Left forelimb (tissue), 1 donor: ENCODE data around the gene IQSEC1.

Source experiments
- DNase-seq: peaks from one replicate; pipeline ENCODE4 v3.0.0-alpha.2; 2018; ENCODE audit warnings: low spot score

The IQSEC1 gene

GRCh38 chr3:13068269-13069010 lies 4.8 kb downstream of the IQSEC1 start:
- no peak for DNase-seq

GRCh38 chr3:13067778-13068177 lies 5.5 kb downstream of the IQSEC1 start:
- no peak for DNase-seq

- no peak for DNase-seq
These were observed 6.4 kb downstream of the IQSEC1 start for GRCh38 chr3:13066834-13067233.

GRCh38 chr3:13066236-13066635 lies 7.0 kb downstream of the IQSEC1 start:
- no peak for DNase-seq

GRCh38 chr3:13065727-13066126 lies 7.5 kb downstream of the IQSEC1 start:
- no peak for DNase-seq

- DNase-seq, result no peak
These were observed 8.3 kb downstream of the IQSEC1 start for GRCh38 chr3:13064964-13065363.

- no peak for DNase-seq
These were observed 8.9 kb downstream of the IQSEC1 start for GRCh38 chr3:13064159-13064868.

- no peak for DNase-seq
These were observed 10.0 kb downstream of the IQSEC1 start for GRCh38 chr3:13063225-13063624.

GRCh38 chr3:13062647-13063046 lies 10.6 kb downstream of the IQSEC1 start:
- no peak for DNase-seq

GRCh38 chr3:13060341-13060910 lies 12.8 kb downstream of the IQSEC1 start:
- no peak for DNase-seq

- DNase-seq, result no peak
These were observed 14.7 kb downstream of the IQSEC1 start for GRCh38 chr3:13058346-13059120.

- no peak for DNase-seq
These were observed 15.8 kb downstream of the IQSEC1 start for GRCh38 chr3:13057282-13058040.

- no peak for DNase-seq
These were observed 17.6 kb downstream of the IQSEC1 start for GRCh38 chr3:13055634-13056033.

GRCh38 chr3:13054341-13055285 lies 18.6 kb downstream of the IQSEC1 start:
- DNase-seq, result no peak

GRCh38 chr3:13053893-13054292 lies 19.3 kb downstream of the IQSEC1 start:
- no peak for DNase-seq

- no peak for DNase-seq
These were observed 19.8 kb downstream of the IQSEC1 start for GRCh38 chr3:13053420-13053819.

GRCh38 chr3:13052191-13052820 lies 20.9 kb downstream of the IQSEC1 start:
- DNase-seq, result no peak

- no peak for DNase-seq
These were observed 21.6 kb downstream of the IQSEC1 start for GRCh38 chr3:13051581-13051980.

GRCh38 chr3:13051066-13051465 lies 22.2 kb downstream of the IQSEC1 start:
- no peak for DNase-seq

GRCh38 chr3:13050446-13050845 lies 22.8 kb downstream of the IQSEC1 start:
- DNase-seq, result no peak
